ENCODE data around the gene TEX54. TPM values are rescaled to one million over a fixed set of nuclear protein-coding genes. Genes with fewer than 3 reads are reported as not detected.
A peak's percentile ranks its signal among the peaks of the same experiment; 100 is the strongest.

The TEX54 gene
- total and polyA plus RNA-seq, 2 of the 13 experiments (the other 11 are each of a cell fraction or from before 2014, with no cell fraction given) = not detected

GRCh38 chr11:62787005-62787759 is 45.5 kb downstream of the TEX54 start, which contains the start of gene TMEM179B (continued):
- TF ChIP-seq, protein P1, sequence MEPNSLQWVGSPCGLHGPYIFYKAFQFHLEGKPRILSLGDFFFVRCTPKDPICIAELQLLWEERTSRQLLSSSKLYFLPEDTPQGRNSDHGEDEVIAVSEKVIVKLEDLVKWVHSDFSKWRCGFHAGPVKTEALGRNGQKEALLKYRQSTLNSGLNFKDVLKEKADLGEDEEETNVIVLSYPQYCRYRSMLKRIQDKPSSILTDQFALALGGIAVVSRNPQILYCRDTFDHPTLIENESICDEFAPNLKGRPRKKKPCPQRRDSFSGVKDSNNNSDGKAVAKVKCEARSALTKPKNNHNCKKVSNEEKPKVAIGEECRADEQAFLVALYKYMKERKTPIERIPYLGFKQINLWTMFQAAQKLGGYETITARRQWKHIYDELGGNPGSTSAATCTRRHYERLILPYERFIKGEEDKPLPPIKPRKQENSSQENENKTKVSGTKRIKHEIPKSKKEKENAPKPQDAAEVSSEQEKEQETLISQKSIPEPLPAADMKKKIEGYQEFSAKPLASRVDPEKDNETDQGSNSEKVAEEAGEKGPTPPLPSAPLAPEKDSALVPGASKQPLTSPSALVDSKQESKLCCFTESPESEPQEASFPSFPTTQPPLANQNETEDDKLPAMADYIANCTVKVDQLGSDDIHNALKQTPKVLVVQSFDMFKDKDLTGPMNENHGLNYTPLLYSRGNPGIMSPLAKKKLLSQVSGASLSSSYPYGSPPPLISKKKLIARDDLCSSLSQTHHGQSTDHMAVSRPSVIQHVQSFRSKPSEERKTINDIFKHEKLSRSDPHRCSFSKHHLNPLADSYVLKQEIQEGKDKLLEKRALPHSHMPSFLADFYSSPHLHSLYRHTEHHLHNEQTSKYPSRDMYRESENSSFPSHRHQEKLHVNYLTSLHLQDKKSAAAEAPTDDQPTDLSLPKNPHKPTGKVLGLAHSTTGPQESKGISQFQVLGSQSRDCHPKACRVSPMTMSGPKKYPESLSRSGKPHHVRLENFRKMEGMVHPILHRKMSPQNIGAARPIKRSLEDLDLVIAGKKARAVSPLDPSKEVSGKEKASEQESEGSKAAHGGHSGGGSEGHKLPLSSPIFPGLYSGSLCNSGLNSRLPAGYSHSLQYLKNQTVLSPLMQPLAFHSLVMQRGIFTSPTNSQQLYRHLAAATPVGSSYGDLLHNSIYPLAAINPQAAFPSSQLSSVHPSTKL (CRISPR knock-in tag; IDR thresholded peaks at IDR 0.05) = 0 out of 2 replicates have a peak, but pooled peaks have one; percentile 35
- TF ChIP-seq SRSF4 (IDR thresholded peaks at IDR 0.05; ENCODE audit: low read depth, low read length, poor library complexity, severe bottlenecking) = no peak
- no peak for TF ChIP-seq GPBP1L1 (CRISPR knock-in tag; IDR thresholded peaks at IDR 0.05)
- TF ChIP-seq ZNF790 (CRISPR knock-in tag; IDR thresholded peaks at IDR 0.05; ENCODE audit: borderline replicate concordance) = no peak; the same call in 1 of the 2 replicates
- TF ChIP-seq ARHGAP35 (CRISPR knock-in tag; IDR thresholded peaks at IDR 0.05; ENCODE audit: borderline replicate concordance) = peak; percentile 82; the same call in 1 of the 2 replicates
- TF ChIP-seq AFF4 (CRISPR knock-in tag; IDR thresholded peaks at IDR 0.05) = no peak
- TF ChIP-seq ARID3A (IDR thresholded peaks at IDR 0.05; ENCODE audit: low read depth, low read length) = no peak
- peak; percentile 93; the same call in 1 of the 2 replicates for TF ChIP-seq FOXK1 (CRISPR knock-in tag; IDR thresholded peaks at IDR 0.05; ENCODE audit: borderline replicate concordance, low read depth)
- TF ChIP-seq, protein P2, sequence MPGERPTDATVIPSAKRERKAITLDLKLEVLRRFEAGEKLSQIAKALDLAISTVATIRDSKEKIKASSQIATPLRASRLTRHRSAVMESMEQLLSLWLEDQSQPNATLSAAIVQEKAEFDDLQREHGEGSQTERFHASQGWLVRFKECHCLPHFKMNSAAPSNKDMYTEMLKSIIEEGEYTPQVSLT (CRISPR knock-in tag; IDR thresholded peaks at IDR 0.05; ENCODE audit: borderline replicate concordance, low read depth) = no peak
- no peak for TF ChIP-seq ZNF24 (IDR thresholded peaks at IDR 0.05)
- TF ChIP-seq SOX13 (IDR thresholded peaks at IDR 0.05) = no peak
- peak in 1 of 2 experiments; percentile 29; a peak in 2 of 4 replicates for TF ChIP-seq SOX13 (CRISPR knock-in tag; conservative IDR thresholded peaks at IDR 0.05 in 1 of 2, IDR thresholded peaks at IDR 0.05 in 1 of 2)
- TF ChIP-seq KDM5A (IDR thresholded peaks at IDR 0.05; ENCODE audit: borderline replicate concordance, low read length) = peak; percentile 66; the same call in 1 of the 2 replicates
- TF ChIP-seq, protein P3, sequence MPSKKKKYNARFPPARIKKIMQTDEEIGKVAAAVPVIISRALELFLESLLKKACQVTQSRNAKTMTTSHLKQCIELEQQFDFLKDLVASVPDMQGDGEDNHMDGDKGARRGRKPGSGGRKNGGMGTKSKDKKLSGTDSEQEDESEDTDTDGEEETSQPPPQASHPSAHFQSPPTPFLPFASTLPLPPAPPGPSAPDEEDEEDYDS (CRISPR knock-in tag; IDR thresholded peaks at IDR 0.05) = peak; percentile 84
